Mesothelial cell of epicardium (in vitro differentiated cells): ENCODE measurements around the gene TMEM37. TPM values are rescaled to one million over a fixed set of nuclear protein-coding genes. Genes with fewer than 3 reads are reported as not detected.

Experiments
- DNase-seq, 2 experiments: peaks; one replicate each; pipeline ENCODE4 v3.0.0; 2021; ENCODE audit warnings: low spot score in 2 of 2; ENCODE audit not compliant: unreplicated experiment in 2 of 2
- H3K27ac Mint-ChIP-seq: 2 replicates; pipeline ENCODE4 v1.8.0; 2021; ENCODE audit warnings: mixed read lengths
- H3K27me3 Mint-ChIP-seq: 2 replicates; pipeline ENCODE4 v1.8.0; 2021; ENCODE audit warnings: low read depth, mixed read lengths
- H3K36me3 Mint-ChIP-seq: 2 replicates; pipeline ENCODE4 v1.8.0; 2021; ENCODE audit warnings: mixed read lengths
- H3K4me1 Mint-ChIP-seq: 2 replicates; pipeline ENCODE4 v1.8.0; 2021; ENCODE audit warnings: mixed read lengths
- H3K4me3 Mint-ChIP-seq: 2 replicates; pipeline ENCODE4 v1.8.0; 2021; ENCODE audit warnings: mild to moderate bottlenecking, moderate library complexity, mixed read lengths
- H3K9me3 Mint-ChIP-seq: 2 replicates; pipeline ENCODE4 v1.8.0; 2021; ENCODE audit warnings: mixed read lengths
- total RNA-seq: library from RNA; stranded (reverse); gene quantifications from 3 replicates; pipeline ENCODE4 v1.2.1, GENCODE V29; 2021
- TF ChIP-seq, protein P1 (sequence below): fragments of 200-600 bp; sonication (generic); IDR thresholded peaks from one replicate; pipeline ENCODE4 v1.5.0; 2021; ENCODE audit warnings: antibody characterized with exemption; ENCODE audit not compliant: unreplicated experiment

TMEM37 gene
- total RNA-seq, 1 donor from 2014 or later = 11.9 TPM

DNA sequence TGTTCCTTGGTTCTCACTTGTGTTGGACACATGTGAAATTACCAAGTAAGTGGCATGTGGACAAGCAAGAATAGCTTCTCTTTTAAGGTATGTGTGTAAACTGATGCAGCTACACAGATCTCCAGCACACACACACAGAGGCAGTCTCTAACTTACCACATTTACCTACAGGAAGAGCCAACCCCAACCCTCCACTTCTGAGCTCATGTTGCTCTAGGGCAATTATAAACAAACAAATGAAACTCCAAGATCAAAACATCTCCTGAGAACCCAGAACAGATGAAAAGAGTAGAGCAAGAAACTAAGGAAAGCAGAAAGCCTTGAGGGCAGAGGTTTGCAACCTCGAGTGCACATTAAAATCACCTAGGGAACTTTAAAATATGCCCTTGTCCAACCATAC is 16.0 kb upstream of the TMEM37 start:
- no peak for DNase-seq
- Mint-ChIP-seq H3K4me3 (no peak overlapping the region), H3K27ac (no peak overlapping the region), H3K36me3 (no peaks in the 10 kb centered on the region), H3K27me3 (no peaks in the 10 kb centered on the region), H3K4me1 (no peaks in the 10 kb centered on the region), H3K9me3 (peaks cover 23% of the 10 kb centered on the region)
- TF ChIP-seq, protein P1, sequence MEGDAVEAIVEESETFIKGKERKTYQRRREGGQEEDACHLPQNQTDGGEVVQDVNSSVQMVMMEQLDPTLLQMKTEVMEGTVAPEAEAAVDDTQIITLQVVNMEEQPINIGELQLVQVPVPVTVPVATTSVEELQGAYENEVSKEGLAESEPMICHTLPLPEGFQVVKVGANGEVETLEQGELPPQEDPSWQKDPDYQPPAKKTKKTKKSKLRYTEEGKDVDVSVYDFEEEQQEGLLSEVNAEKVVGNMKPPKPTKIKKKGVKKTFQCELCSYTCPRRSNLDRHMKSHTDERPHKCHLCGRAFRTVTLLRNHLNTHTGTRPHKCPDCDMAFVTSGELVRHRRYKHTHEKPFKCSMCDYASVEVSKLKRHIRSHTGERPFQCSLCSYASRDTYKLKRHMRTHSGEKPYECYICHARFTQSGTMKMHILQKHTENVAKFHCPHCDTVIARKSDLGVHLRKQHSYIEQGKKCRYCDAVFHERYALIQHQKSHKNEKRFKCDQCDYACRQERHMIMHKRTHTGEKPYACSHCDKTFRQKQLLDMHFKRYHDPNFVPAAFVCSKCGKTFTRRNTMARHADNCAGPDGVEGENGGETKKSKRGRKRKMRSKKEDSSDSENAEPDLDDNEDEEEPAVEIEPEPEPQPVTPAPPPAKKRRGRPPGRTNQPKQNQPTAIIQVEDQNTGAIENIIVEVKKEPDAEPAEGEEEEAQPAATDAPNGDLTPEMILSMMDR = no peak

DNA sequence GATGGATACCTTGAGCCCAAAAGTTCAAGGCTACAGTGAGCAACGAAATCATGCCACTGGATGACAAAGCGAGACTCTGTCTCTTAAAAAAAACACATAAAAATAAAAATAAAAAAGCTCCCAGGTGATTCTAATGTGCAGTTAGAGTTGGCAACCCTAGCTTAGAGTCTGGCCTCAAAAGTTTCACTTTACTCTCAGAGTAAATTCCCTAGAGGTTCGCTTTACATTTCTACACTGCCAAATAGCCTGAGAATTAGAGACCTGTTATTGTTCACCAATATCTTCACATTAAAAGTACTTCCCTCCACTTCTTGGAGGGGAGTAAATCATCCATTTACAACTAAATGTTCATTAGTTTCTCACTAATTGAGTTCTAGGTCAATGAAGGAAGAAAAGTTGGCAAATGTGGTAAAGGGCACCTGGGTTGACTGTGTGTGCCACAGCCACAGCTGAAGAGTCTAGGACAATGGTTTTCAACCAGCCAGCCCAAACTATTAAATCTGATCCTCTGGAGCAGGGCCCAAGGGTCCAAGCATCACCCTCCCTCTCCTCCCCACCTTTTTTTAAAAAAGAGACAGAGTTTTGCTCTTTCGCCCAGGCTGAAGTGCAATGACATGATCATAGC is 15.2 kb upstream of the TMEM37 start:
- TF ChIP-seq, protein P1 = no peak
- H3K27ac Mint-ChIP-seq = no peak overlapping the region
- H3K36me3 Mint-ChIP-seq = no peaks in the 10 kb centered on the region
- no peak overlapping the region for H3K4me3 Mint-ChIP-seq
- no peaks in the 10 kb centered on the region for H3K4me1 Mint-ChIP-seq
- H3K27me3 Mint-ChIP-seq = no peaks in the 10 kb centered on the region
- H3K9me3 Mint-ChIP-seq = peaks cover 19% of the 10 kb centered on the region
- no peak for DNase-seq

DNA sequence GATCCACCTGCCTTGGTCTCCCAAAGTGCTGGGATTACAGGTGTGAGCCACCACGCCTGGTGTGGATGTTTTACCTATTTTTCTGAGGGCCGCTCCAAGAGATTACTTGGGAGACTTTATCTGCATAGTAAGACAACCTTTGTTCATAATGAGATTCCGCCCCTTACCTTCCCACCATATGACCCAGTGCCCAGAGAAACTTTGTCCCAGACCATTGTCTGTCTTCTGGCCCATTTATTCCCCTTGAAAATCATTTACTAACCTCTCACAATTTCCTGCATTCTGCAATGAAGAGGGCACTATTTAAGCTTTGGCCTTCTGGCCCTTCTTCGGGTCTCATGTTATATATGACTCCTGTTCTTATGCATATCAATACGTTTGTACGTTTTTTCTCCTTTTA is 13.7 kb upstream of the TMEM37 start:
- no peak for DNase-seq
- Mint-ChIP-seq H3K9me3 (peaks cover 22% of the 10 kb centered on the region), H3K4me1 (peaks cover 3% of the 10 kb centered on the region), H3K36me3 (no peaks in the 10 kb centered on the region), H3K27me3 (no peaks in the 10 kb centered on the region), H3K27ac (no peak overlapping the region), H3K4me3 (no peak overlapping the region)
- TF ChIP-seq, protein P1 = no peak

DNA sequence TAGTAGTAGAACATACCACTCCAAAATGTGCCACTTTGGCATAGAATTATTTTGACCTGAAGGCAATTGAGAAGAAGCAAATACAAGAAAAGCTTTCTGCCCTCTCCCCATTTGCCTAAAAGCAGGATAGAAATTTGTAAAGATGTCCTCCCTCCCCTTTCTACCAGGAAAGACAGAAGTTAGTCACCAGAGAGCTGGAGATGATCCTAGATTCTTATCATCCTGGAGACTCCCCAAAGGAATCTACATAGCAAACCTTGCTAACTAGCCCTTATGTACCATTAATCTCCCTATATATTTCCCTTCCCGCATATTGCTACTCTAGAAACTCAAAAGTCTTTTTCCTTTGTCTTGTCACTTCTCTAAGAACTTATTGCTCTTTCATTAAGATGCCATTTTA is 12.6 kb upstream of the TMEM37 start:
- no peak overlapping the region for H3K4me3 Mint-ChIP-seq
- H3K4me1 Mint-ChIP-seq = peaks cover 7% of the 10 kb centered on the region
- no peaks in the 10 kb centered on the region for H3K27me3 Mint-ChIP-seq
- TF ChIP-seq, protein P1 = no peak
- no peak for DNase-seq
- no peaks in the 10 kb centered on the region for H3K36me3 Mint-ChIP-seq
- H3K9me3 Mint-ChIP-seq = peaks cover 22% of the 10 kb centered on the region
- no peak overlapping the region for H3K27ac Mint-ChIP-seq

DNA sequence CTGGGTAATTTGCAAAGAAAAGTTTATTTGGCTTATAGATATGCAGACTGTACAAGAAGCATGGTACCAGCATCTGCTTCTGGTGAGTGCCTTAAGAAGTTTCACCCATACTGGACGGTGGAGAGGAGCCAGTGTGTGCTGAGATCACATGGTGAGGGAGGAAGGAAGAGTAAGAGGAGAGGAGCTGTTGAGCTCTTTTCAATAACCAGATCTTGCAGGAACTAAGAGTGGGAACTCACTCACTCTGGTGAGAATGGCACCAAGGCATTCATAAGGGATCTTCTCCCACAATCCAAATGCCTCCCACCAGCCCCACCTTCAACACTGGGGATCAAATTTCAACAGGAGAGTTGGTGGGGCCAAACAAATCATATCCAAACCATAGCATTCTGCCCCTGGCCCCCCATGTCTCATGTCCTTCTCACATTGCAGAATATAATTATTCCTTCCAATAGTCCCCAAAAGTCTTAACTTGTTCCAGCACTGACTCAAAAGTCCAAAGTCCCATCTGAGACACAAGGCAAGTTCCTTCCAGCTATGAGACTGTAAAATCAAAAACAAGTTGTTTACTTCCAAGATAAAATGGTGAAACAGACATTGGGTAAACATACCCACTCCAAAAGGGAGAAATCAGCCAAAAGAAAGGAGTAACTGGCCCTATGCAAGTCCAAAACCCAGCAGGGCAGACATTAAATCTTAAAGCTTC is 11.7 kb upstream of the TMEM37 start:
- no peak for DNase-seq
- no peaks in the 10 kb centered on the region for H3K27me3 Mint-ChIP-seq
- no peak overlapping the region for H3K27ac Mint-ChIP-seq

More for the DNA sequence above, 11.7 kb upstream of the TMEM37 start:
- TF ChIP-seq, protein P1 = no peak
- Mint-ChIP-seq H3K36me3 (no peaks in the 10 kb centered on the region), H3K9me3 (peaks cover 13% of the 10 kb centered on the region), H3K4me1 (peaks cover 7% of the 10 kb centered on the region), H3K4me3 (no peak overlapping the region)
